ENCODE data around the gene RBM33. TPM values are rescaled to one million over a fixed set of nuclear protein-coding genes. Genes with fewer than 3 reads are reported as not detected.

RBM33 gene
- total and polyA plus RNA-seq, 2 of the 13 experiments (the other 11 are each of a cell fraction or from before 2014, with no cell fraction given), result 12.4 to 28.9 TPM

GRCh38 chr7:155618708-155619633 lies 25.5 kb upstream of the RBM33 start (continued):
- TF ChIP-seq ZNF607 (CRISPR knock-in tag; IDR thresholded peaks at IDR 0.05; ENCODE audit: borderline replicate concordance), result peak; percentile 48; the same call in 1 of the 2 replicates
- TF ChIP-seq RBM39 (IDR thresholded peaks at IDR 0.05; ENCODE audit: low read depth, low read length, poor library complexity, severe bottlenecking), result peak; percentile 57
- no peak for TF ChIP-seq BCLAF1 (IDR thresholded peaks at IDR 0.05)
- TF ChIP-seq ZNF431 (CRISPR knock-in tag; IDR thresholded peaks at IDR 0.05; ENCODE audit: borderline replicate concordance, low read depth), result no peak
- no peak for TF ChIP-seq ZNF670 (CRISPR knock-in tag; IDR thresholded peaks at IDR 0.05; ENCODE audit: borderline replicate concordance)
- TF ChIP-seq KMT2B (CRISPR knock-in tag; IDR thresholded peaks at IDR 0.05), result peak; percentile 70
- peak; percentile 93 for TF ChIP-seq NCOA2 (CRISPR knock-in tag; IDR thresholded peaks at IDR 0.05)
- peak; percentile 95 for TF ChIP-seq MED1 (CRISPR knock-in tag; IDR thresholded peaks at IDR 0.05)
- TF ChIP-seq ZSCAN30 (CRISPR knock-in tag; IDR thresholded peaks at IDR 0.05), result no peak
- TF ChIP-seq NFYC (CRISPR knock-in tag; IDR thresholded peaks at IDR 0.05), result peak; percentile 74
- no peak for TF ChIP-seq ZNF180 (CRISPR knock-in tag; IDR thresholded peaks at IDR 0.05; ENCODE audit: borderline replicate concordance, low read depth)
- peak; percentile 73; the same call in 1 of the 2 replicates for TF ChIP-seq ZNF564 (CRISPR knock-in tag; IDR thresholded peaks at IDR 0.05)
- TF ChIP-seq ZNF891 (CRISPR knock-in tag; IDR thresholded peaks at IDR 0.05), result 0 out of 2 replicates have a peak, but pooled peaks have one; percentile 22
- no peak for TF ChIP-seq ZKSCAN1 (IDR thresholded peaks at IDR 0.05; ENCODE audit: low read length)
- TF ChIP-seq REL (CRISPR knock-in tag; conservative IDR thresholded peaks at IDR 0.05), result no peak
- 0 out of 2 replicates have a peak, but pooled peaks have one; percentile 5 for TF ChIP-seq SRF (IDR thresholded peaks at IDR 0.05; ENCODE audit: low read depth, low read length)
- TF ChIP-seq ZNF124 (CRISPR knock-in tag; IDR thresholded peaks at IDR 0.05), result peak; percentile 69; the same call in 1 of the 2 replicates
- peak; percentile 90 for TF ChIP-seq GATAD2A (CRISPR knock-in tag; IDR thresholded peaks at IDR 0.05)
- no peak for TF ChIP-seq MTERF4 (CRISPR knock-in tag; IDR thresholded peaks at IDR 0.05)
- TF ChIP-seq NPAS2 (CRISPR knock-in tag; IDR thresholded peaks at IDR 0.05; ENCODE audit: borderline replicate concordance), result no peak
- TF ChIP-seq TRIM22 (IDR thresholded peaks at IDR 0.05), result no peak
- TF ChIP-seq ZNF556 (CRISPR knock-in tag; IDR thresholded peaks at IDR 0.05; ENCODE audit: borderline replicate concordance), result peak; percentile 11; the same call in 1 of the 2 replicates
